D721Med (cell line): Measurements from ENCODE around the gene WNT8B.

Source experiments
- DNase-seq: peaks from one replicate; pipeline ENCODE4 v3.0.0; 2011; ENCODE audit warnings: low spot score; ENCODE audit not compliant: insufficient read length
- FAIRE-seq: peaks from 2 replicates; lab custom pipeline; 2011; peaks lifted over from hg19 to GRCh38; lab: Jason Lieb, UNC
- TF ChIP-seq, protein P1 (sequence below): IDR thresholded peaks from 2 replicates; pipeline ENCODE4 v1.5.1; 2012; ENCODE audit warnings: mild to moderate bottlenecking, control low read depth; ENCODE audit not compliant: insufficient read depth; ENCODE audit errors: missing control alignments

Gene WNT8B

GRCh38 chr10:100462709-100463108, at the start of gene WNT8B:
TSS of gene WNT8B (plus strand) at chr10:100463009. CDS start at chr10:100463169, 160 bp downstream.
- FAIRE-seq (no peak), DNase-seq (no peak)
- TF ChIP-seq, protein P1, sequence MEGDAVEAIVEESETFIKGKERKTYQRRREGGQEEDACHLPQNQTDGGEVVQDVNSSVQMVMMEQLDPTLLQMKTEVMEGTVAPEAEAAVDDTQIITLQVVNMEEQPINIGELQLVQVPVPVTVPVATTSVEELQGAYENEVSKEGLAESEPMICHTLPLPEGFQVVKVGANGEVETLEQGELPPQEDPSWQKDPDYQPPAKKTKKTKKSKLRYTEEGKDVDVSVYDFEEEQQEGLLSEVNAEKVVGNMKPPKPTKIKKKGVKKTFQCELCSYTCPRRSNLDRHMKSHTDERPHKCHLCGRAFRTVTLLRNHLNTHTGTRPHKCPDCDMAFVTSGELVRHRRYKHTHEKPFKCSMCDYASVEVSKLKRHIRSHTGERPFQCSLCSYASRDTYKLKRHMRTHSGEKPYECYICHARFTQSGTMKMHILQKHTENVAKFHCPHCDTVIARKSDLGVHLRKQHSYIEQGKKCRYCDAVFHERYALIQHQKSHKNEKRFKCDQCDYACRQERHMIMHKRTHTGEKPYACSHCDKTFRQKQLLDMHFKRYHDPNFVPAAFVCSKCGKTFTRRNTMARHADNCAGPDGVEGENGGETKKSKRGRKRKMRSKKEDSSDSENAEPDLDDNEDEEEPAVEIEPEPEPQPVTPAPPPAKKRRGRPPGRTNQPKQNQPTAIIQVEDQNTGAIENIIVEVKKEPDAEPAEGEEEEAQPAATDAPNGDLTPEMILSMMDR = no peak

- FAIRE-seq (no peak), DNase-seq (no peak)
- TF ChIP-seq, protein P1 = no peak
Measured at GRCh38 chr10:100413173-100413572, 49.6 kb upstream of the WNT8B start.

GRCh38 chr10:100419911-100420449, 42.8 kb upstream of the WNT8B start:
- no peak for FAIRE-seq
- no peak for DNase-seq

DNA sequence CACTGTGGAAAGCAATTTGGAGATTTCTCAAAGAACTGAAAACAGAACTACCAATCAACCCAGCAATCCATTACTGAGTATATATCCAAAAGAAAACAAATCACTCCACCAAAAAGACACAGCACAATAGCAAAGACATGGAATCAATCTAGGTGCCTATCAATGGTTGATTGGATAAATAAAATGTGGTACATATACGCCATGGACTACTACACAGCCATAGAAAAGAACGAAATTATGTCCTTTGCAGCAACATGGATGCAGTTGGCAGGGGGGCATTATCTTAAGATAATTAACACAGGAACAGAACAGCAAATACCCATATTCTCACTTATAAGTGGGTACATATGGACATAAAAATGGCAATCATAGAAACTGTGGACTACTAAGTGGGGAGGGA, 35.4 kb upstream of the WNT8B start:
- DNase-seq = no peak
- FAIRE-seq = no peak
- TF ChIP-seq, protein P1 = no peak

More at GRCh38 chr10:100419911-100420449, 42.8 kb upstream of the WNT8B start:
- TF ChIP-seq, protein P1 = no peak

- FAIRE-seq = peak; percentile 88
Measured at GRCh38 chr10:100433253-100434240, 29.3 kb upstream of the WNT8B start.

DNA sequence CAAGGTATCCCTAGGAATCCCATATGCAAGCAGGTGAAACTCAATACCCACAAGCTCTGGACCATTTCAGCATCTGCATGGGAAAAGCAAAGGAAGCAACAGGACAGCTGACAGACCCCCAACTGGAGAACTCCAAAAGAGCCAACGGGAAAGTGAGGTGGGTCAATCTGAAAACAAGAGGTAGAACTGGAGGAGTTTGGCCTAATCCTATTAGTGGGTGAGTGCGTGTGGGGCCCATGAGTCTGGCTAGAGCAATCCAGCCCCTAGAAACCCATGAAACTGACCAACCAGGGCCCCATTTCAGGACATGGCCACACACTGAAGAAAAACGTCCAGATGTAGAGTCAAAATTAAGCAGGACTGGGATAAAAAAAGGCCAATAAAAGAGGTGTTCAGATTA, 26.6 kb upstream of the WNT8B start:
- TF ChIP-seq, protein P1 = no peak
- FAIRE-seq = no peak

More at GRCh38 chr10:100433253-100434240, 29.3 kb upstream of the WNT8B start:
- peak; percentile 43 for DNase-seq
- TF ChIP-seq, protein P1 = peak; percentile 100

More for the DNA sequence above, 26.6 kb upstream of the WNT8B start:
- DNase-seq = no peak
